Measurements from ENCODE around the gene LAD1.

The LAD1 gene

GRCh38 chr1:201399018-201399351 is at the start of gene LAD1:
LAD1 (minus strand) TSS chr1:201399324; CDS start chr1:201399306, 18 bp downstream.
- no peak within 1 kb of the TSS for H3K9ac ChIP-seq
- no peaks in the 10 kb centered on the region for H3K36me3 ChIP-seq
- no peak within 1 kb of the TSS for H3K4me3 ChIP-seq
- H3K27ac ChIP-seq, result no peak within 1 kb of the TSS
- TF ChIP-seq Cebpa-rat (IDR thresholded peaks at IDR 0.05), result no peak
- no peaks in the 10 kb centered on the region for H3K9me3 ChIP-seq
- no peaks in the 10 kb centered on the region for H4K20me1 ChIP-seq
- no peaks in the 10 kb centered on the region for H3K27me3 ChIP-seq
- peaks cover 30% of the 10 kb centered on the region for H3K4me1 ChIP-seq
- no peak within 1 kb of the TSS for H3K4me2 ChIP-seq

- Histone ChIP-seq H3K27ac (0 out of 2 replicates have a peak overlapping the region, but pooled peaks have one; percentile 27), H3K36me3 (no peaks in the 10 kb centered on the region), H3K27me3 (no peaks in the 10 kb centered on the region), H3K9ac (no peak overlapping the region), H4K20me1 (no peaks in the 10 kb centered on the region), H3K9me3 (no peaks in the 10 kb centered on the region), H3K4me3 (no peak overlapping the region), H3K4me1 (peaks cover 64% of the 10 kb centered on the region), H3K4me2 (peak overlapping the region; percentile 30)
- TF ChIP-seq Cebpa-rat (IDR thresholded peaks at IDR 0.05), result no peak
Measured at GRCh38 chr1:201447903-201448871, 49.1 kb upstream of the LAD1 start.

- TF ChIP-seq Cebpa-rat (IDR thresholded peaks at IDR 0.05), result no peak
- peaks cover 36% of the 10 kb centered on the region for H3K4me1 ChIP-seq
- H4K20me1 ChIP-seq, result no peaks in the 10 kb centered on the region
Measured at GRCh38 chr1:201445310-201445709, 46.2 kb upstream of the LAD1 start.

GRCh38 chr1:201444792-201445191 is 45.7 kb upstream of the LAD1 start:
- no peaks in the 10 kb centered on the region for H3K27me3 ChIP-seq
- H3K9me3 ChIP-seq, result no peaks in the 10 kb centered on the region
- no peak overlapping the region for H3K9ac ChIP-seq
- peaks cover 30% of the 10 kb centered on the region for H3K4me1 ChIP-seq
- no peak overlapping the region for H3K4me3 ChIP-seq
- no peak for TF ChIP-seq Cebpa-rat (IDR thresholded peaks at IDR 0.05)
- H4K20me1 ChIP-seq, result no peaks in the 10 kb centered on the region
- no peak overlapping the region for H3K27ac ChIP-seq
- no peaks in the 10 kb centered on the region for H3K36me3 ChIP-seq
- no peak overlapping the region for H3K4me2 ChIP-seq

More at GRCh38 chr1:201445310-201445709, 46.2 kb upstream of the LAD1 start:
- Histone ChIP-seq H3K4me3 (no peak overlapping the region), H3K27ac (no peak overlapping the region), H3K36me3 (no peaks in the 10 kb centered on the region), H3K4me2 (no peak overlapping the region), H3K9ac (no peak overlapping the region), H3K9me3 (no peaks in the 10 kb centered on the region), H3K27me3 (no peaks in the 10 kb centered on the region)

GRCh38 chr1:201443747-201444146 is 44.6 kb upstream of the LAD1 start:
- Histone ChIP-seq H3K4me3 (no peak overlapping the region), H3K9me3 (no peaks in the 10 kb centered on the region), H3K9ac (no peak overlapping the region), H3K4me1 (peaks cover 32% of the 10 kb centered on the region), H3K27me3 (no peaks in the 10 kb centered on the region), H3K36me3 (no peaks in the 10 kb centered on the region), H3K27ac (no peak overlapping the region), H4K20me1 (no peaks in the 10 kb centered on the region), H3K4me2 (no peak overlapping the region)
- TF ChIP-seq Cebpa-rat (IDR thresholded peaks at IDR 0.05), result no peak

GRCh38 chr1:201436969-201437368 is 37.8 kb upstream of the LAD1 start:
- Histone ChIP-seq H3K36me3 (no peaks in the 10 kb centered on the region), H3K27ac (no peak overlapping the region), H3K4me3 (no peak overlapping the region), H3K4me1 (peaks cover 30% of the 10 kb centered on the region), H3K9ac (no peak overlapping the region), H4K20me1 (no peaks in the 10 kb centered on the region), H3K4me2 (no peak overlapping the region), H3K9me3 (no peaks in the 10 kb centered on the region), H3K27me3 (no peaks in the 10 kb centered on the region)
- TF ChIP-seq Cebpa-rat (IDR thresholded peaks at IDR 0.05), result no peak

- peak overlapping the region; percentile 60 for H3K4me2 ChIP-seq
- no peak overlapping the region for H3K4me3 ChIP-seq
- no peak overlapping the region for H3K9ac ChIP-seq
- no peak for TF ChIP-seq Cebpa-rat (IDR thresholded peaks at IDR 0.05)
- H3K27me3 ChIP-seq, result no peaks in the 10 kb centered on the region
- no peak overlapping the region for H3K27ac ChIP-seq
- no peaks in the 10 kb centered on the region for H4K20me1 ChIP-seq
- H3K9me3 ChIP-seq, result no peaks in the 10 kb centered on the region
- H3K4me1 ChIP-seq, result peaks cover 30% of the 10 kb centered on the region
- H3K36me3 ChIP-seq, result no peaks in the 10 kb centered on the region
Measured at GRCh38 chr1:201436393-201436792, 37.3 kb upstream of the LAD1 start.

GRCh38 chr1:201434266-201434665 is 35.1 kb upstream of the LAD1 start:
- Histone ChIP-seq H4K20me1 (no peaks in the 10 kb centered on the region), H3K4me1 (peaks cover 27% of the 10 kb centered on the region), H3K27me3 (no peaks in the 10 kb centered on the region), H3K9me3 (no peaks in the 10 kb centered on the region), H3K27ac (no peak overlapping the region), H3K9ac (no peak overlapping the region), H3K4me2 (no peak overlapping the region), H3K36me3 (no peaks in the 10 kb centered on the region), H3K4me3 (no peak overlapping the region)
- no peak for TF ChIP-seq Cebpa-rat (IDR thresholded peaks at IDR 0.05)

GRCh38 chr1:201433609-201434008 is 34.5 kb upstream of the LAD1 start:
- no peaks in the 10 kb centered on the region for H3K36me3 ChIP-seq
- H3K4me2 ChIP-seq, result no peak overlapping the region
- no peak overlapping the region for H3K27ac ChIP-seq
- no peak for TF ChIP-seq Cebpa-rat (IDR thresholded peaks at IDR 0.05)
- H4K20me1 ChIP-seq, result no peaks in the 10 kb centered on the region
- H3K27me3 ChIP-seq, result no peaks in the 10 kb centered on the region
- no peaks in the 10 kb centered on the region for H3K9me3 ChIP-seq
- no peak overlapping the region for H3K4me3 ChIP-seq
- no peak overlapping the region for H3K9ac ChIP-seq
- H3K4me1 ChIP-seq, result peaks cover 20% of the 10 kb centered on the region

GRCh38 chr1:201430776-201431175 is 31.7 kb upstream of the LAD1 start:
- TF ChIP-seq Cebpa-rat (IDR thresholded peaks at IDR 0.05), result no peak
- no peaks in the 10 kb centered on the region for H3K9me3 ChIP-seq
- H3K36me3 ChIP-seq, result no peaks in the 10 kb centered on the region
- no peaks in the 10 kb centered on the region for H4K20me1 ChIP-seq
- no peak overlapping the region for H3K4me3 ChIP-seq
- peaks cover 16% of the 10 kb centered on the region for H3K4me1 ChIP-seq
- H3K27ac ChIP-seq, result no peak overlapping the region
- no peak overlapping the region for H3K4me2 ChIP-seq
- H3K9ac ChIP-seq, result no peak overlapping the region
- no peaks in the 10 kb centered on the region for H3K27me3 ChIP-seq

All from BLaER1 (cell line).